SK-N-SH treated with all-trans-retinoic acid at 6 μM for 48 hours (cell line): ENCODE results near the gene JMY.

ENCODE experiments used
- ATAC-seq: fragments of 200-7000 bp; cut with Tn5 transposase; 3 replicates; pipeline ENCODE4 v1.9.1; 2020; ENCODE audit warnings: mild to moderate bottlenecking, moderate library complexity
- ARNTL ChIP-seq: fragments of 450-650 bp; formaldehyde crosslinking; IDR thresholded peaks from 2 replicates; pipeline ENCODE4 v1.5.0; 2020; ENCODE audit warnings: low read depth, mild to moderate bottlenecking, moderate library complexity, borderline replicate concordance
- BACH2 ChIP-seq: fragments of 250-450 bp; sonication (Bioruptor Pico); IDR thresholded peaks from 2 replicates; pipeline ENCODE4 v1.9.0; 2021; ENCODE audit warnings: mild to moderate bottlenecking, borderline replicate concordance
- CREB5 ChIP-seq: fragments of 250-450 bp; sonication (Bioruptor Pico); IDR thresholded peaks from 2 replicates; pipeline ENCODE4 v1.5.1; 2020; ENCODE audit warnings: low read depth, mild to moderate bottlenecking, moderate library complexity
- CSDC2 ChIP-seq: fragments of 250-450 bp; sonication (Bioruptor Pico); IDR thresholded peaks from 2 replicates; pipeline ENCODE4 v1.5.0; 2020; ENCODE audit warnings: mild to moderate bottlenecking, moderate library complexity
- CSRNP3 ChIP-seq: fragments of 250-450 bp; sonication (Bioruptor Pico); IDR thresholded peaks from 2 replicates; pipeline ENCODE4 v1.5.1; 2021; ENCODE audit warnings: mild to moderate bottlenecking, moderate library complexity
- ESRRG ChIP-seq: fragments of 250-450 bp; sonication (Bioruptor Pico); IDR thresholded peaks from 2 replicates; pipeline ENCODE4 v1.6.1; 2021; ENCODE audit warnings: mild to moderate bottlenecking
- ISL1 ChIP-seq: fragments of 250-450 bp; sonication (Bioruptor Pico); IDR thresholded peaks from 2 replicates; pipeline ENCODE4 v2.1.2; 2022; ENCODE audit warnings: mild to moderate bottlenecking, moderate library complexity
- OSR1 ChIP-seq: fragments of 250-450 bp; sonication (Bioruptor Pico); IDR thresholded peaks from 2 replicates; pipeline ENCODE4 v1.8.0; 2022; ENCODE audit warnings: moderate library complexity, mild to moderate bottlenecking, inconsistent platforms
- PATZ1 ChIP-seq: fragments of 250-450 bp; sonication (Bioruptor Pico); IDR thresholded peaks from 2 replicates; pipeline ENCODE4 v1.8.0; 2020; ENCODE audit warnings: mild to moderate bottlenecking, moderate library complexity, borderline replicate concordance
- POU6F1 ChIP-seq: fragments of 250-450 bp; sonication (Bioruptor Pico); IDR thresholded peaks from 2 replicates; pipeline ENCODE4 v1.8.0; 2021; ENCODE audit warnings: low read depth, mild to moderate bottlenecking, moderate library complexity, borderline replicate concordance
- PPARA ChIP-seq: fragments of 250-450 bp; sonication (Bioruptor Pico); IDR thresholded peaks from 2 replicates; pipeline ENCODE4 v1.5.0; 2020; ENCODE audit warnings: mild to moderate bottlenecking, borderline replicate concordance
- RARB ChIP-seq: fragments of 250-450 bp; sonication (Bioruptor Pico); IDR thresholded peaks from 2 replicates; pipeline ENCODE4 v1.8.0; 2021; ENCODE audit warnings: mild to moderate bottlenecking, moderate library complexity
- SNAI2 ChIP-seq: fragments of 250-450 bp; sonication (Bioruptor Pico); IDR thresholded peaks from 2 replicates; pipeline ENCODE4 v1.5.0; 2020; ENCODE audit warnings: mild to moderate bottlenecking, moderate library complexity
- TCF4 ChIP-seq: fragments of 250-450 bp; sonication (Bioruptor Pico); IDR thresholded peaks from 2 replicates; pipeline ENCODE4 v1.8.0; 2021; ENCODE audit warnings: mild to moderate bottlenecking, moderate library complexity, borderline replicate concordance
- TOX ChIP-seq: fragments of 250-450 bp; sonication (Bioruptor Pico); IDR thresholded peaks from 2 replicates; pipeline ENCODE4 v1.8.0; 2021; ENCODE audit warnings: mild to moderate bottlenecking, moderate library complexity, borderline replicate concordance
- TSHZ2 ChIP-seq: fragments of 250-450 bp; sonication (Bioruptor Pico); IDR thresholded peaks from 2 replicates; pipeline ENCODE4 v1.5.0; 2020; ENCODE audit warnings: mild to moderate bottlenecking, moderate library complexity
- ZC3H10 ChIP-seq: fragments of 250-450 bp; sonication (Bioruptor Pico); IDR thresholded peaks from 2 replicates; pipeline ENCODE4 v1.5.1; 2021; ENCODE audit warnings: mild to moderate bottlenecking, moderate library complexity
- ZFP3 ChIP-seq: fragments of 250-450 bp; sonication (Bioruptor Pico); IDR thresholded peaks from 2 replicates; pipeline ENCODE4 v1.5.0; 2020; ENCODE audit warnings: mild to moderate bottlenecking, moderate library complexity
- ZFP30 ChIP-seq: fragments of 450-650 bp; formaldehyde crosslinking; IDR thresholded peaks from 2 replicates; pipeline ENCODE4 v1.5.0; 2022; ENCODE audit warnings: mild to moderate bottlenecking, moderate library complexity
- ZNF70 ChIP-seq: fragments of 450-650 bp; formaldehyde crosslinking; IDR thresholded peaks from 2 replicates; pipeline ENCODE4 v1.5.0; 2020; ENCODE audit warnings: mild to moderate bottlenecking, moderate library complexity
- ZNF8 ChIP-seq: fragments of 450-650 bp; formaldehyde crosslinking; IDR thresholded peaks from 2 replicates; pipeline ENCODE4 v1.5.0; 2020; ENCODE audit warnings: mild to moderate bottlenecking, moderate library complexity

Gene JMY

GRCh38 chr5:79329453-79329852 lies 93.5 kb downstream of the JMY start (continued):
- TF ChIP-seq TSHZ2 (CRISPR knock-in tag), result no peak
- no peak for TF ChIP-seq ARNTL (CRISPR knock-in tag)

GRCh38 chr5:79330071-79330470 lies 94.1 kb downstream of the JMY start:
- ATAC-seq, result no peak
- no peak for TF ChIP-seq ZFP3 (CRISPR knock-in tag)
- TF ChIP-seq TSHZ2 (CRISPR knock-in tag), result no peak
- no peak for TF ChIP-seq CREB5 (CRISPR knock-in tag)
- TF ChIP-seq ISL1 (CRISPR knock-in tag), result no peak
- no peak for TF ChIP-seq CSDC2 (CRISPR knock-in tag)
- TF ChIP-seq BACH2 (CRISPR knock-in tag), result no peak
- no peak for TF ChIP-seq ZFP30
- no peak for TF ChIP-seq OSR1
- TF ChIP-seq ZNF8 (CRISPR knock-in tag), result no peak
- TF ChIP-seq ZC3H10, result no peak

GRCh38 chr5:79333852-79334557 lies 98.1 kb downstream of the JMY start:
- ATAC-seq, result no peak
- no peak for TF ChIP-seq ESRRG (CRISPR knock-in tag)
- TF ChIP-seq ZFP30, result no peak
- no peak for TF ChIP-seq BACH2 (CRISPR knock-in tag)

- no peak for TF ChIP-seq ARNTL (CRISPR knock-in tag)
- TF ChIP-seq ZC3H10, result no peak
- no peak for TF ChIP-seq ZFP3 (CRISPR knock-in tag)
- no peak for TF ChIP-seq ZNF70 (CRISPR knock-in tag)
- TF ChIP-seq RARB (CRISPR knock-in tag), result no peak
- no peak for TF ChIP-seq ISL1 (CRISPR knock-in tag)
- no peak for TF ChIP-seq SNAI2
- no peak for TF ChIP-seq POU6F1 (CRISPR knock-in tag)
- no peak for TF ChIP-seq TOX (CRISPR knock-in tag)
- no peak for TF ChIP-seq ZNF8 (CRISPR knock-in tag)
- peak; percentile 46; the same call in 2 of the 3 replicates for ATAC-seq
Observed at GRCh38 chr5:79346420-79346824, 110.5 kb downstream of the JMY start.

GRCh38 chr5:79349047-79349446 lies 113.1 kb downstream of the JMY start:
- no peak for ATAC-seq
- no peak for TF ChIP-seq ZFP30
- no peak for TF ChIP-seq ISL1 (CRISPR knock-in tag)
- no peak for TF ChIP-seq PPARA (CRISPR knock-in tag)
- no peak for TF ChIP-seq PATZ1
- no peak for TF ChIP-seq ZNF8 (CRISPR knock-in tag)
- TF ChIP-seq BACH2 (CRISPR knock-in tag), result no peak
- no peak for TF ChIP-seq TCF4 (CRISPR knock-in tag)
- TF ChIP-seq RARB (CRISPR knock-in tag), result no peak
- TF ChIP-seq OSR1, result no peak
- no peak for TF ChIP-seq SNAI2
- no peak for TF ChIP-seq CSRNP3 (CRISPR knock-in tag)
- TF ChIP-seq ARNTL (CRISPR knock-in tag), result no peak
- TF ChIP-seq ZFP3 (CRISPR knock-in tag), result no peak
